Neural progenitor cell (in vitro differentiated cells): Measurements from ENCODE around the gene ACOXL. TPM values are rescaled to one million over a fixed set of nuclear protein-coding genes. Genes with fewer than 3 reads are reported as not detected.

Experiments
- DNase-seq: peaks from one replicate; pipeline ENCODE4 v3.0.0-alpha.2; 2016; ENCODE audit warnings: low spot score
- H2AFZ ChIP-seq: fragments of 200-600 bp; sonication (generic); replicated peaks from 2 replicates; pipeline ENCODE4 v1.6.1; 2016; ENCODE audit warnings: antibody characterized with exemption
- H3F3A ChIP-seq: fragments of 200-600 bp; sonication (generic); 2 replicates; pipeline ENCODE4 v1.6.1; 2016; ENCODE audit warnings: antibody characterized with exemption, low read depth
- H3K27ac ChIP-seq: fragments of 200-600 bp; sonication (generic); 2 replicates; pipeline ENCODE4 v1.5.1; 2016; ENCODE audit warnings: mild to moderate bottlenecking
- H3K27me3 ChIP-seq: fragments of 200-600 bp; sonication (generic); 2 replicates; pipeline ENCODE4 v1.6.1; 2016; ENCODE audit warnings: mild to moderate bottlenecking, moderate library complexity
- H3K36me3 ChIP-seq: fragments of 200-600 bp; sonication (generic); 2 replicates; pipeline ENCODE4 v1.5.1; 2016
- H3K4me1 ChIP-seq: fragments of 200-600 bp; sonication (generic); 2 replicates; pipeline ENCODE4 v1.6.1; 2016; ENCODE audit warnings: mixed run types
- H3K4me2 ChIP-seq: fragments of 200-600 bp; sonication (generic); 2 replicates; pipeline ENCODE4 v1.6.1; 2016
- H3K4me3 ChIP-seq: fragments of 200-600 bp; sonication (generic); 2 replicates; pipeline ENCODE4 v1.5.1; 2016
- H3K79me2 ChIP-seq: fragments of 200-600 bp; sonication (generic); 2 replicates; pipeline ENCODE4 v1.6.1; 2016; ENCODE audit warnings: low read depth
- H3K9ac ChIP-seq: fragments of 200-600 bp; sonication (generic); 2 replicates; pipeline ENCODE4 v1.6.1; 2016
- H3K9me3 ChIP-seq: fragments of 200-600 bp; sonication (generic); 2 replicates; pipeline ENCODE4 v1.5.1; 2016; ENCODE audit warnings: low read depth
- H4K20me1 ChIP-seq: fragments of 200-600 bp; sonication (generic); 2 replicates; pipeline ENCODE4 v1.6.1; 2016; ENCODE audit warnings: low read depth
- H3K27ac Mint-ChIP-seq: 3 replicates; pipeline ENCODE4 v1.8.0; 2021; ENCODE audit warnings: mixed read lengths
- H3K27me3 Mint-ChIP-seq: 2 replicates; pipeline ENCODE4 v1.8.0; 2022; ENCODE audit warnings: low read depth, mild to moderate bottlenecking, inconsistent platforms, moderate library complexity, mixed read lengths; ENCODE audit not compliant: insufficient read depth
- H3K36me3 Mint-ChIP-seq: 3 replicates; pipeline ENCODE4 v1.8.0; 2021; ENCODE audit warnings: mixed read lengths
- H3K4me1 Mint-ChIP-seq: 3 replicates; pipeline ENCODE4 v1.8.0; 2021; ENCODE audit warnings: mixed read lengths
- H3K4me3 Mint-ChIP-seq: 3 replicates; pipeline ENCODE4 v1.8.0; 2021; ENCODE audit warnings: mild to moderate bottlenecking, moderate library complexity, mixed read lengths
- H3K9me3 Mint-ChIP-seq: 3 replicates; pipeline ENCODE4 v1.8.0; 2020; ENCODE audit warnings: mixed read lengths
- EZH2 ChIP-seq: fragments of 200-600 bp; sonication (generic); IDR thresholded peaks from 2 replicates; pipeline ENCODE4 v1.6.1; 2017; ENCODE audit warnings: antibody characterized with exemption, mild to moderate bottlenecking, moderate library complexity
- EZH2phosphoT487 ChIP-seq: fragments of 200-600 bp; sonication (generic); IDR thresholded peaks from 2 replicates; pipeline ENCODE4 v1.6.1; 2017; ENCODE audit warnings: antibody characterized with exemption
- total RNA-seq: library from RNA; depleted of rRNA; stranded (reverse); fragments of >200 nt; gene quantifications from 2 replicates; pipeline ENCODE4 v1.2.3, GENCODE V29; 2015; ENCODE audit warnings: low replicate concordance
- TF ChIP-seq, protein P1 (sequence below): fragments of 200-600 bp; sonication (generic); IDR thresholded peaks from 2 replicates; pipeline ENCODE4 v1.5.1; 2017; ENCODE audit warnings: antibody characterized with exemption, mild to moderate bottlenecking

ACOXL gene
- total RNA-seq, 1 donor from 2014 or later, result 2.9 TPM

DNA sequence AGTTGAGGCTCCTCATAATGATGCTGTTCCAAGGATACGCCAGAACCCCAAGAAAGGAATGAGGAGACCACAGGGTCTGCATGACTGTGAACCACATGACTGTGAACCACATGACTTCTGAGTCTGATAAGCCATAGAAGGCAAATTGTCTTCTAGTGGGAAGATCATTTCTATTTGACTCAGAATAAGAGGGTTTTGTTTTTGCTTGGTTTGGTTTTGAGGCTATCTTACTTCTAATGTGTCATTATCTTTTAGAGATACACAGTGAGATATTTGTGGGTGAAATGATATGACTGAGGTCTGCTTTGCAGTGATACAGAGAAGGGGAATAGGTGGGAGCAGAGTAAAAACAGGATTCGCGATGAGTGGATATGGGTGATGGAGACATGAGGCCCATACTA lies 359.4 kb downstream of the ACOXL start:
- Mint-ChIP-seq H3K4me1 (peaks cover 6% of the 10 kb centered on the region), H3K27me3 (peaks cover 6% of the 10 kb centered on the region), H3K36me3 (no peaks in the 10 kb centered on the region), H3K4me3 (no peak overlapping the region), H3K9me3 (no peaks in the 10 kb centered on the region), H3K27ac (no peak overlapping the region)
- no peak overlapping the region for H2AFZ ChIP-seq
- H3F3A ChIP-seq, result no peaks in the 10 kb centered on the region
- no peak overlapping the region for H3K4me3 ChIP-seq
- H3K36me3 ChIP-seq, result no peaks in the 10 kb centered on the region
- no peak for DNase-seq
- H3K9ac ChIP-seq, result no peak overlapping the region
- H3K79me2 ChIP-seq, result no peaks in the 10 kb centered on the region
- no peaks in the 10 kb centered on the region for H3K27me3 ChIP-seq
- no peaks in the 10 kb centered on the region for H3K9me3 ChIP-seq
- no peak overlapping the region for H3K27ac ChIP-seq
- H3K4me2 ChIP-seq, result no peak overlapping the region
- H4K20me1 ChIP-seq, result no peaks in the 10 kb centered on the region
- no peak for TF ChIP-seq EZH2
- TF ChIP-seq, protein P1, sequence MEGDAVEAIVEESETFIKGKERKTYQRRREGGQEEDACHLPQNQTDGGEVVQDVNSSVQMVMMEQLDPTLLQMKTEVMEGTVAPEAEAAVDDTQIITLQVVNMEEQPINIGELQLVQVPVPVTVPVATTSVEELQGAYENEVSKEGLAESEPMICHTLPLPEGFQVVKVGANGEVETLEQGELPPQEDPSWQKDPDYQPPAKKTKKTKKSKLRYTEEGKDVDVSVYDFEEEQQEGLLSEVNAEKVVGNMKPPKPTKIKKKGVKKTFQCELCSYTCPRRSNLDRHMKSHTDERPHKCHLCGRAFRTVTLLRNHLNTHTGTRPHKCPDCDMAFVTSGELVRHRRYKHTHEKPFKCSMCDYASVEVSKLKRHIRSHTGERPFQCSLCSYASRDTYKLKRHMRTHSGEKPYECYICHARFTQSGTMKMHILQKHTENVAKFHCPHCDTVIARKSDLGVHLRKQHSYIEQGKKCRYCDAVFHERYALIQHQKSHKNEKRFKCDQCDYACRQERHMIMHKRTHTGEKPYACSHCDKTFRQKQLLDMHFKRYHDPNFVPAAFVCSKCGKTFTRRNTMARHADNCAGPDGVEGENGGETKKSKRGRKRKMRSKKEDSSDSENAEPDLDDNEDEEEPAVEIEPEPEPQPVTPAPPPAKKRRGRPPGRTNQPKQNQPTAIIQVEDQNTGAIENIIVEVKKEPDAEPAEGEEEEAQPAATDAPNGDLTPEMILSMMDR, result no peak
- no peak for TF ChIP-seq EZH2phosphoT487
- H3K4me1 ChIP-seq, result peaks cover 3% of the 10 kb centered on the region

DNA sequence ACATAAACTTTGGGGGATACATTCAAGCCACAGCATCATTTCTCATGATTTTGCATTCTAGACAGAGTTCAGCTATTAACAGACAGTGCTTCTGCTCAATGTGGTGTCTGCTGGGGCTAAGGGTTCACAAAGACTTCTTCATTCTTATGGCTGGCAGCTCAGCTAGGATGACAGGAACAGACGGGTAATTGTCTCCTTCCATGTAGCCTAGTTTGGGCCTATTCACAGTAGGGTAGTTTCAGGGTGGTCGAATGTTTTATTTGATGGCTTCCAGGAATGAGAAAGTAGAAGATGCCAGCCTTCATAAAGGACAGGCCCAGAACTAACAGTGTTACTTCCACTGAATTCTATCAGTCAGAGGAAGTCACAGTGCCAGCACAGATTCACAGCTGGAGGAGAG lies 362.3 kb downstream of the ACOXL start:
- TF ChIP-seq EZH2 (no peak), EZH2phosphoT487 (no peak)
- TF ChIP-seq, protein P1, result no peak
- peaks cover 3% of the 10 kb centered on the region for H3K27me3 Mint-ChIP-seq
- peaks cover 6% of the 10 kb centered on the region for H3K4me1 Mint-ChIP-seq

DNA sequence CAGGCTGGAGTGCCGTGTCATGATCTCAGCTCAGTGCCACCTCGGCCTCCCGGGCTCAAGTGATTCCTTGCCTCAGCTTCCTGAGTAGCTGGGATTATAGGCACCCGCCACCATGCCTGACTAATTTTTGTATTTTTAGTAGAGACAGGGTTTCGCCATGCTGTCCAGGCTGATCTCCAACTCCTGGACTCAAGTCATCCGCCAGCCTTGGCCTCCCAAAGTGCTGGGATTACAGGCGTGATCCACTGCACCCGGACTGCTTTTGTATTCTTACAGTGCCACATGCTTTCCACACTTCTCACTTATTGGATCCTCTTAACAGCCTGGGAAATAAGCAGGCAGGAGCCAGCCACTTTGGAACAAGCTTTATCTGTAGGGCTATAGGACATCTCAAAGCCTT lies 363.1 kb downstream of the ACOXL start:
- H3K9me3 Mint-ChIP-seq, result no peaks in the 10 kb centered on the region
- no peak overlapping the region for H3K27ac Mint-ChIP-seq
- Histone ChIP-seq H3F3A (no peaks in the 10 kb centered on the region), H3K27ac (no peak overlapping the region), H2AFZ (peak overlapping the region; percentile 28), H3K4me3 (no peak overlapping the region), H3K36me3 (no peaks in the 10 kb centered on the region), H3K9me3 (no peaks in the 10 kb centered on the region), H4K20me1 (no peaks in the 10 kb centered on the region), H3K79me2 (no peaks in the 10 kb centered on the region), H3K4me2 (no peak overlapping the region), H3K9ac (no peak overlapping the region), H3K27me3 (no peaks in the 10 kb centered on the region), H3K4me1 (peaks cover 3% of the 10 kb centered on the region)
- peaks cover 11% of the 10 kb centered on the region for H3K4me1 Mint-ChIP-seq
- H3K27me3 Mint-ChIP-seq, result no peaks in the 10 kb centered on the region
- DNase-seq, result no peak
- TF ChIP-seq, protein P1, result no peak
- TF ChIP-seq EZH2 (no peak), EZH2phosphoT487 (no peak)
- no peak overlapping the region for H3K4me3 Mint-ChIP-seq
- no peaks in the 10 kb centered on the region for H3K36me3 Mint-ChIP-seq

More for the DNA sequence above, 362.3 kb downstream of the ACOXL start:
- Histone ChIP-seq H3K4me3 (no peak overlapping the region), H3K27ac (no peak overlapping the region), H3K4me1 (peaks cover 3% of the 10 kb centered on the region), H3K9ac (no peak overlapping the region), H3K36me3 (no peaks in the 10 kb centered on the region), H3K27me3 (no peaks in the 10 kb centered on the region), H2AFZ (no peak overlapping the region), H3K4me2 (no peak overlapping the region), H3K79me2 (no peaks in the 10 kb centered on the region), H4K20me1 (no peaks in the 10 kb centered on the region), H3F3A (no peaks in the 10 kb centered on the region), H3K9me3 (no peaks in the 10 kb centered on the region)
- Mint-ChIP-seq H3K36me3 (no peaks in the 10 kb centered on the region), H3K4me3 (no peak overlapping the region), H3K27ac (no peak overlapping the region), H3K9me3 (no peaks in the 10 kb centered on the region)
- DNase-seq, result no peak
